Measurements from ENCODE around the gene METTL26. TPM values are rescaled to one million over a fixed set of nuclear protein-coding genes. Genes with fewer than 3 reads are reported as not detected.

METTL26 gene
- total and polyA plus RNA-seq, 2 of the 8 experiments (the other 6 are each of a cell fraction or from before 2014, with no cell fraction given): 100 to 186 TPM

- ChIA-PET CTCF (ENCODE audit: partially characterized antibody) (interaction anchor here (0.8 to 4.1 kb wide), 11 partner anchors 10 to 42 kb away, joined by 3 to 29 read pairs (median 5); partner anchors contain the start of gene WFIKKN1), POLR2A (ENCODE audit: partially characterized antibody) (interaction anchor here (0.6 to 1.8 kb wide), 6 partner anchors 10 to 54 kb away, joined by 3 to 11 read pairs (median 5); partner anchors contain the start of genes METTL26, RHBDL1 and WFIKKN1)
- peaks cover 0 to 1% (median 0%) of the 10 kb centered on the region in 4 experiments; a peak in 1 of 8 replicates for H3K36me3 ChIP-seq (ENCODE audit: control insufficient read depth in 2 of 4, insufficient read depth in 4 of 4, low read length in 3 of 4)
- no peak overlapping the region for H3K14ac ChIP-seq (ENCODE audit: insufficient read length)
- H4K91ac ChIP-seq (replicated peaks; ENCODE audit: insufficient read length, low read length): no peak overlapping the region
- WGBS, 2 experiments (ENCODE audit: extremely low coverage in 1 of 2, insufficient coverage in 1 of 2, insufficient read length in 1 of 2, insufficient replicate concordance in 2 of 2, low coverage in 1 of 2, low lambda C conversion rate in 2 of 2, missing lambda C conversion rate in 1 of 2): 95% methylated on average over 24 of the region's 41 CpGs; no CpG with 5 or more reads in 1 of the 2 experiments
- H3K27ac ChIP-seq (ENCODE audit: low read depth, low read length): no peak overlapping the region
- no peak overlapping the region for H2BK120ac ChIP-seq (replicated peaks; ENCODE audit: low read depth, low read length)
- H2BK15ac ChIP-seq (ENCODE audit: low read length): no peak overlapping the region
- no peak overlapping the region for H3K23ac ChIP-seq (ENCODE audit: insufficient read length)
- H4K20me1 ChIP-seq (replicated peaks in 1 of 2; ENCODE audit: control insufficient read depth in 1 of 2, insufficient read depth in 2 of 2, low read length in 2 of 2): peaks cover 4 to 5% of the 10 kb centered on the region in 2 experiments
- H3K4me2 ChIP-seq (ENCODE audit: insufficient read depth in 1 of 2, low read depth in 2 of 2, low read length in 2 of 2): no peak overlapping the region
- no peak overlapping the region for H2AK5ac ChIP-seq (ENCODE audit: low read depth, low read length)
- H2BK5ac ChIP-seq (ENCODE audit: low read depth, low read length): no peak overlapping the region
- H2BK12ac ChIP-seq (ENCODE audit: low read depth, low read length): no peak overlapping the region
- H3K79me2 ChIP-seq (ENCODE audit: control insufficient read depth in 1 of 2, insufficient read depth in 2 of 2, low read length in 2 of 2): no peaks in the 10 kb centered on the region
- no peaks in the 10 kb centered on the region for H3K27me3 ChIP-seq (replicated peaks in 1 of 4; ENCODE audit: control insufficient read depth in 3 of 4, extremely low read depth in 1 of 4, insufficient read depth in 3 of 4, low read length in 3 of 4)
- no peak for DNase-seq (ENCODE audit: low read depth in 1 of 2, low spot score in 2 of 2)
- H3K9ac ChIP-seq (replicated peaks in 1 of 4; ENCODE audit: extremely low read depth in 1 of 4, low read depth in 3 of 4, low read length in 3 of 4): no peak overlapping the region
- no peak overlapping the region for H3K4me3 ChIP-seq (ENCODE audit: extremely low read depth in 1 of 4, insufficient read depth in 2 of 4, low read depth in 3 of 4, low read length in 4 of 4)
- peaks cover 0 to 14% (median 5%) of the 10 kb centered on the region in 4 experiments; a peak in 5 of 7 replicates for H3K4me1 ChIP-seq (replicated peaks in 1 of 4; ENCODE audit: control insufficient read depth in 3 of 4, insufficient read depth in 4 of 4, low read length in 3 of 4)
- H4K8ac ChIP-seq (ENCODE audit: extremely low read depth, insufficient read depth, low read length): no peak overlapping the region
- no peak overlapping the region for H3K4ac ChIP-seq (replicated peaks; ENCODE audit: insufficient read length, low read depth, low read length)
- no peak overlapping the region for H4K5ac ChIP-seq (ENCODE audit: insufficient read length, low read depth, low read length)
- no peaks in the 10 kb centered on the region for H3K9me3 ChIP-seq (ENCODE audit: insufficient read depth in 2 of 2, low read depth in 1 of 2, low read length in 1 of 2)
- FAIRE-seq: no peak
- H3K79me1 ChIP-seq (ENCODE audit: low read depth, low read length): peaks cover 10% of the 10 kb centered on the region
- H2BK20ac ChIP-seq (ENCODE audit: low read length): no peak overlapping the region
- no peaks in the 10 kb centered on the region for H3K23me2 ChIP-seq (ENCODE audit: low read depth, low read length)
- H3K56ac ChIP-seq (replicated peaks; ENCODE audit: insufficient read length, low read depth, low read length): no peak overlapping the region
- TF ChIP-seq TCF12 (IDR thresholded peaks at IDR 0.05; ENCODE audit: low read depth, low read length): no peak
- no peak for TF ChIP-seq SP4 (IDR thresholded peaks at IDR 0.05; ENCODE audit: low read length)
- TF ChIP-seq SIN3A (conservative IDR thresholded peaks at IDR 0.05 in 1 of 2, IDR thresholded peaks at IDR 0.05 in 1 of 2; ENCODE audit: low read depth in 1 of 2, low read length in 2 of 2): no peak
- no peak for TF ChIP-seq CHD2 (IDR thresholded peaks at IDR 0.05; ENCODE audit: low read length)
- TF ChIP-seq JUND (IDR thresholded peaks at IDR 0.05; ENCODE audit: low read length): no peak
- no peak for TF ChIP-seq GTF2F1 (IDR thresholded peaks at IDR 0.05; ENCODE audit: borderline replicate concordance, low read depth, low read length)
- TF ChIP-seq BRCA1 (IDR thresholded peaks at IDR 0.05; ENCODE audit: low read depth, low read length): no peak
- TF ChIP-seq SAP30 (IDR thresholded peaks at IDR 0.05; ENCODE audit: insufficient read depth, insufficient replicate concordance, low read length): no peak
- no peak for TF ChIP-seq HDAC6 (IDR thresholded peaks at IDR 0.05; ENCODE audit: low read depth, low read length)
- no peak overlapping the region for H2AFZ ChIP-seq (ENCODE audit: low read length)
- H3K18ac ChIP-seq (ENCODE audit: extremely low read depth, low read length): no peak overlapping the region
These were observed 15.2 kb downstream of the METTL26 start for GRCh38 chr16:620700-621525.

All from H1 (cell line).